HepG2 (cell line): ENCODE data around the gene PGM5. TPM values are rescaled to one million over a fixed set of nuclear protein-coding genes. Genes with fewer than 3 reads are reported as not detected.

Experiments used
- ATAC-seq: fragments of 200-7000 bp; cut with Tn5 transposase; 3 replicates; pipeline ENCODE4 v1.9.1; 2020; ENCODE audit warnings: mild to moderate bottlenecking, moderate library complexity
- BruUV-seq: library from RNA; stranded (reverse); fragments of 400-500 nt; replicated peaks from 2 replicates; lab custom pipeline; 2021; lab: Mats Ljungman, UMichigan
- CTCF ChIA-PET: fragments of 300-600 bp; formaldehyde crosslinking; extraction: SDS; loops from one replicate; lab custom pipeline; 2021; ENCODE audit warnings: low total read pairs, inconsistent platforms, low intra/inter-chr PET ratio; lab: Yijun Ruan, JAX
- POLR2A ChIA-PET: fragments of 350-600 bp; sonication (Branson Sonifier 250); formaldehyde crosslinking; loops from one replicate; lab custom pipeline; 2020; ENCODE audit warnings: antibody characterized with exemption, inconsistent platforms; lab: Yijun Ruan, JAX
- DNase-seq: peaks from one replicate; pipeline ENCODE4 v3.0.0-alpha.2; 2015; ENCODE audit warnings: low spot score
- FAIRE-seq: peaks from 3 replicates; lab custom pipeline; 2011; peaks lifted over from hg19 to GRCh38; lab: Jason Lieb, UNC
- H2AFZ ChIP-seq: one replicate; pipeline ENCODE4 v1.6.1; 2011; ENCODE audit warnings: low read length, inconsistent platforms
- H3K27ac ChIP-seq: fragments of 300-600 bp; 3 replicates; pipeline ENCODE4 v1.8.0; 2011; ENCODE audit warnings: mixed run types, mild to moderate bottlenecking, mixed read lengths, low read length, inconsistent platforms; ENCODE audit not compliant: insufficient read depth; ENCODE audit errors: extremely low read length
- H3K27me3 ChIP-seq, 2 experiments: fragments of 200-600 bp in 1 of 2; 2 replicates in 1 of 2; 3 replicates in 1 of 2; pipeline versions ENCODE4 v1.6.0 to v1.8.0; 2011; ENCODE audit warnings: low read length in 2 of 2, mild to moderate bottlenecking in 2 of 2, moderate library complexity in 2 of 2, inconsistent platforms in 1 of 2; ENCODE audit not compliant: insufficient read depth in 2 of 2, control insufficient read depth in 1 of 2
- H3K36me3 ChIP-seq, 2 experiments: fragments of 200-600 bp in 1 of 2; replicated peaks in 1 of 2; 2 replicates in 1 of 2; 3 replicates in 1 of 2; pipeline versions ENCODE4 v1.5.1 to v1.8.0; 2011; ENCODE audit warnings: low read length in 2 of 2, inconsistent platforms in 1 of 2; ENCODE audit not compliant: insufficient read depth in 2 of 2, control insufficient read depth in 1 of 2
- H3K4me1 ChIP-seq: 2 replicates; pipeline ENCODE4 v1.5.1; 2012; ENCODE audit warnings: low read length, inconsistent platforms; ENCODE audit not compliant: insufficient read depth
- H3K4me2 ChIP-seq: 2 replicates; pipeline ENCODE4 v1.6.0; 2011; ENCODE audit warnings: low read depth, low read length, inconsistent platforms
- H3K4me3 ChIP-seq, 3 experiments: fragments of 200-600 bp in 1 of 3; sonication (generic), shearing (Covaris generic) in 1 of 3; replicated peaks in 1 of 3; 2 replicates each; pipeline ENCODE4 v1.5.1; 2011 to 2016; ENCODE audit warnings: low read length in 3 of 3, inconsistent platforms in 2 of 3, low read depth in 2 of 3, mild to moderate bottlenecking in 2 of 3, control low read depth in 1 of 3, mixed read lengths in 1 of 3; ENCODE audit not compliant: insufficient read depth in 1 of 3
- H3K79me2 ChIP-seq: one replicate; pipeline ENCODE4 v1.6.1; 2011; ENCODE audit warnings: low read length, inconsistent platforms; ENCODE audit not compliant: insufficient read depth
- H3K9ac ChIP-seq: 2 replicates; pipeline ENCODE4 v1.6.0; 2011; ENCODE audit warnings: mild to moderate bottlenecking, low read depth, low read length, inconsistent platforms; ENCODE audit not compliant: insufficient read depth
- H3K9me3 ChIP-seq: 2 replicates; pipeline ENCODE4 v1.5.1; 2012; ENCODE audit warnings: mild to moderate bottlenecking, low read length
- H4K20me1 ChIP-seq: 2 replicates; pipeline ENCODE4 v1.6.0; 2011; ENCODE audit warnings: inconsistent platforms, mild to moderate bottlenecking, low read length, moderate library complexity; ENCODE audit not compliant: insufficient read depth
- ARHGAP35 ChIP-seq: sonication (generic); formaldehyde crosslinking; IDR thresholded peaks from 2 replicates; pipeline ENCODE4 v1.9.0; 2022; ENCODE audit warnings: mild to moderate bottlenecking, inconsistent platforms, moderate library complexity, missing genetic modification reagents, borderline replicate concordance
- NCOR1 ChIP-seq: fragments of 200-600 bp; sonication (generic); IDR thresholded peaks from 2 replicates; pipeline ENCODE4 v1.7.0; 2017; ENCODE audit warnings: antibody characterized with exemption, low read length, borderline replicate concordance
- SIX4 ChIP-seq: sonication (generic); formaldehyde crosslinking; IDR thresholded peaks from 2 replicates; pipeline ENCODE4 v1.4.0; 2020; ENCODE audit warnings: missing genetic modification reagents
- SUZ12 ChIP-seq: fragments of 150-350 bp; IDR thresholded peaks from 2 replicates; pipeline ENCODE4 v1.6.1; 2014; ENCODE audit warnings: low read depth, low read length
- UBTF ChIP-seq: sonication (generic); formaldehyde crosslinking; IDR thresholded peaks from 2 replicates; pipeline ENCODE4 v1.4.0; 2020; ENCODE audit warnings: mild to moderate bottlenecking, missing genetic modification reagents
- USF2 ChIP-seq, 2 experiments: sonication (generic) in 1 of 2; formaldehyde crosslinking in 1 of 2; IDR thresholded peaks; 2 replicates each; pipeline versions ENCODE4 v1.5.1 to v1.6.1; 2011 to 2020; ENCODE audit warnings: borderline replicate concordance in 1 of 2, low read depth in 1 of 2, low read length in 1 of 2, mild to moderate bottlenecking in 1 of 2, missing genetic modification reagents in 1 of 2, moderate library complexity in 1 of 2
- ZNF569 ChIP-seq: sonication (generic); formaldehyde crosslinking; IDR thresholded peaks from 2 replicates; pipeline ENCODE4 v1.5.0; 2020; ENCODE audit warnings: mild to moderate bottlenecking, missing genetic modification reagents, moderate library complexity, borderline replicate concordance
- ZNF589 ChIP-seq: sonication (generic); formaldehyde crosslinking; conservative IDR thresholded peaks from 2 replicates; pipeline ENCODE4 v1.8.0; 2022; ENCODE audit warnings: mild to moderate bottlenecking, moderate library complexity, missing genetic modification reagents
- WGBS: methylation state at CpG from one replicate; pipeline ENCODE4 v1.1.6; 2017; ENCODE audit warnings: low lambda C conversion rate; 5-methylcytosine and 5-hydroxymethylcytosine counted together
- in situ Hi-C: cut with HindIII; loops from 2 replicates; pipeline ENCODE4 v1.10.0; 2017; ENCODE audit warnings: low pct_unique_long_range_greater_than_20kb; ENCODE audit not compliant: extremely low pct_ligation_motif_present
- intact Hi-C: fragments of 100-400 bp; cut with micrococcal nuclease; formaldehyde crosslinking; loops from one replicate; pipeline ENCODE4 v1.10.0; 2022; ENCODE audit not compliant: unreplicated experiment
- polyA plus RNA-seq, 8 experiments: library from polyadenylated mRNA; depleted of rRNA in 3 of 8; stranded (reverse) in 7 of 8; unstranded in 1 of 8; fragments of >200 nt; fragmentation: Illumina TruSeq in 4 of 8; extraction: Trizol in 4 of 8; gene quantifications; 2 replicates each; pipeline versions ENCODE4 v1.2.1 to v1.2.3, GENCODE V29; 2011 to 2016; ENCODE audit warnings: low read depth in 4 of 8, missing spikeins in 1 of 8, mixed read lengths in 1 of 8; ENCODE audit not compliant: insufficient read depth in 1 of 8
- total RNA-seq, 5 experiments: library from RNA; depleted of rRNA; stranded (reverse); fragments of >200 nt; fragmentation: Illumina TruSeq; extraction: Trizol; gene quantifications; 2 replicates each; pipeline ENCODE4 v1.2.3, GENCODE V29; 2016; ENCODE audit warnings: low read depth in 1 of 5
- TF ChIP-seq, protein P1 (sequence below): sonication (generic); formaldehyde crosslinking; IDR thresholded peaks from 2 replicates; pipeline ENCODE4 v1.8.0; 2022; ENCODE audit warnings: missing genetic modification reagents, low read depth, mild to moderate bottlenecking, borderline replicate concordance
- TF ChIP-seq, protein P2 (sequence below): sonication (generic); formaldehyde crosslinking; IDR thresholded peaks from 2 replicates; pipeline ENCODE4 v1.4.0; 2020; ENCODE audit warnings: missing genetic modification reagents, borderline replicate concordance

The PGM5 gene
- total and polyA plus RNA-seq, 2 of the 13 experiments (the other 11 are each of a cell fraction or from before 2014, with no cell fraction given), result not detected

DNA sequence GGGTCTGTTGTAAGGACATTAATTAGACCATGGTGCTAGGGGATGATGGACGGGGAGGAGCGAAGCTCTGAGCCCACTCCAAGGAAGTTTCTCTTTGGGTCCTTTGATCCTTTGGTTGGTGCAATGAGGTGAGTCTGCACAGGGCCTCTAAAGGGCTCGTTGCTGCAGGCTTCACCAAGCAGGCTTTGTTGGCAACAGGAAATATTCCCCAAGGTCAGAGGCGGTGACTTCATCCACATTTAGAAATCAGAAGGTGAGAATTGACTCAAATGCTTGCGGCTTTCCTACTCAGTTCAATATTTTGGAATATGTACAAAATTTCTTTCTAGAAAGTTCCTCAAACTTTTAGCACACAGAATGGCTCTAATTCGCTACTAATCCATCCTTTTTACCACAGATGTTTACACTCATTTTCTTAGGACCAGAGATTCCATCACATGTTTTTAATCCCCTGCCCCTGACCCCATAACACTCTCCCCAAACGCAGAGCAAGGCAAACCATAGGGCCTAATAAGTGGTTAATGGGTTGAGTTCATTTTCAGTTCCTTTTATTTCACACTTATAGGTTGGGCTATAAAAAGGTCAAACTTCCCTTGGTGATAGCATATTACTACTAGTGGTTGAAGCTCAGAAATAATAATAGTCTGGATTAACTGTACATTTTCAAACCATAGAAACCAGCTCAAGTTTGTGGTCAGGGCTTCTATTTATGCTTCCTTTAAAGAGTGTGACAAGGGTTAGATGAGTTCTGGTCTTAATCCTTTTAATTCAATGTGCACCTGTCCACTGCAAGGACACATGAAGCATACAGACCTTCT, 221.6 kb downstream of the PGM5 start:
- WGBS, result 7% methylated on average over 5 of the region's 7 CpGs
- Histone ChIP-seq H3K4me3 (no peak overlapping the region), H3K4me2 (no peak overlapping the region), H4K20me1 (no peaks in the 10 kb centered on the region), H3K27me3 (no peaks in the 10 kb centered on the region; a peak in 1 of 5 replicates), H3K36me3 (no peaks in the 10 kb centered on the region), H3K9ac (no peak overlapping the region), H3K4me1 (no peaks in the 10 kb centered on the region), H3K27ac (no peak overlapping the region), H3K79me2 (no peaks in the 10 kb centered on the region), H2AFZ (no peak overlapping the region), H3K9me3 (no peaks in the 10 kb centered on the region)
- ATAC-seq, result no peak; the same call in 2 of the 3 replicates
- in situ Hi-C loops (no loop called here), intact Hi-C loops (no loop called here)
- POLR2A ChIA-PET, result no interaction called here
- TF ChIP-seq ZNF569 (CRISPR knock-in tag), result no peak
- TF ChIP-seq USF2 (IDR thresholded peaks at IDR 0.05; ENCODE audit: low read depth, low read length), result no peak
- TF ChIP-seq USF2 (CRISPR knock-in tag; IDR thresholded peaks at IDR 0.05; ENCODE audit: borderline replicate concordance), result no peak
- TF ChIP-seq SIX4 (CRISPR knock-in tag), result no peak
- TF ChIP-seq, protein P1, sequence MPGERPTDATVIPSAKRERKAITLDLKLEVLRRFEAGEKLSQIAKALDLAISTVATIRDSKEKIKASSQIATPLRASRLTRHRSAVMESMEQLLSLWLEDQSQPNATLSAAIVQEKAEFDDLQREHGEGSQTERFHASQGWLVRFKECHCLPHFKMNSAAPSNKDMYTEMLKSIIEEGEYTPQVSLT (CRISPR knock-in tag), result no peak
- no peak for TF ChIP-seq NCOR1
- no peak for TF ChIP-seq ARHGAP35 (CRISPR knock-in tag)
- no peak for TF ChIP-seq UBTF
- TF ChIP-seq SUZ12, result no peak
- no peak for TF ChIP-seq ZNF589
- TF ChIP-seq, protein P2, sequence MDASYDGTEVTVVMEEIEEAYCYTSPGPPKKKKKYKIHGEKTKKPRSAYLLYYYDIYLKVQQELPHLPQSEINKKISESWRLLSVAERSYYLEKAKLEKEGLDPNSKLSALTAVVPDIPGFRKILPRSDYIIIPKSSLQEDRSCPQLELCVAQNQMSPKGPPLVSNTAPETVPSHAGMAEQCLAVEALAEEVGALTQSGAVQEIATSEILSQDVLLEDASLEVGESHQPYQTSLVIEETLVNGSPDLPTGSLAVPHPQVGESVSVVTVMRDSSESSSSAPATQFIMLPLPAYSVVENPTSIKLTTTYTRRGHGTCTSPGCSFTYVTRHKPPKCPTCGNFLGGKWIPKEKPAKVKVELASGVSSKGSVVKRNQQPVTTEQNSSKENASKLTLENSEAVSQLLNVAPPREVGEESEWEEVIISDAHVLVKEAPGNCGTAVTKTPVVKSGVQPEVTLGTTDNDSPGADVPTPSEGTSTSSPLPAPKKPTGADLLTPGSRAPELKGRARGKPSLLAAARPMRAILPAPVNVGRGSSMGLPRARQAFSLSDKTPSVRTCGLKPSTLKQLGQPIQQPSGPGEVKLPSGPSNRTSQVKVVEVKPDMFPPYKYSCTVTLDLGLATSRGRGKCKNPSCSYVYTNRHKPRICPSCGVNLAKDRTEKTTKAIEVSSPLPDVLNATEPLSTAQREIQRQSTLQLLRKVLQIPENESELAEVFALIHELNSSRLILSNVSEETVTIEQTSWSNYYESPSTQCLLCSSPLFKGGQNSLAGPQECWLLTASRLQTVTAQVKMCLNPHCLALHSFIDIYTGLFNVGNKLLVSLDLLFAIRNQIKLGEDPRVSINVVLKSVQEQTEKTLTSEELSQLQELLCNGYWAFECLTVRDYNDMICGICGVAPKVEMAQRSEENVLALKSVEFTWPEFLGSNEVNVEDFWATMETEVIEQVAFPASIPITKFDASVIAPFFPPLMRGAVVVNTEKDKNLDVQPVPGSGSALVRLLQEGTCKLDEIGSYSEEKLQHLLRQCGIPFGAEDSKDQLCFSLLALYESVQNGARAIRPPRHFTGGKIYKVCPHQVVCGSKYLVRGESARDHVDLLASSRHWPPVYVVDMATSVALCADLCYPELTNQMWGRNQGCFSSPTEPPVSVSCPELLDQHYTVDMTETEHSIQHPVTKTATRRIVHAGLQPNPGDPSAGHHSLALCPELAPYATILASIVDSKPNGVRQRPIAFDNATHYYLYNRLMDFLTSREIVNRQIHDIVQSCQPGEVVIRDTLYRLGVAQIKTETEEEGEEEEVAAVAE (CRISPR knock-in tag), result no peak
- FAIRE-seq, result no peak
- CTCF ChIA-PET, result no interaction called here
- no TSS peak for BruUV-seq
- DNase-seq, result no peak
